ENCODE measurements around the gene GIT2.
A peak's percentile ranks its signal among the peaks of the same experiment; 100 is the strongest.

GIT2 gene

GRCh38 chr12:109968801-109969200 lies 27.4 kb downstream of the GIT2 start:
- DNase-seq, result no peak

GRCh38 chr12:109968032-109968420 lies 28.1 kb downstream of the GIT2 start:
- no peak for DNase-seq

- no peak for DNase-seq
Measured at GRCh38 chr12:109967383-109968031, 28.7 kb downstream of the GIT2 start.

- no peak for DNase-seq
Measured at GRCh38 chr12:109966546-109966945, 29.6 kb downstream of the GIT2 start.

- DNase-seq, result no peak
Measured at GRCh38 chr12:109963743-109964429, 32.3 kb downstream of the GIT2 start.

GRCh38 chr12:109963330-109963729 lies 32.8 kb downstream of the GIT2 start:
- no peak for DNase-seq

- no peak for DNase-seq
Measured at GRCh38 chr12:109962398-109962797, 33.8 kb downstream of the GIT2 start.

GRCh38 chr12:109961612-109962011 lies 34.6 kb downstream of the GIT2 start:
- no peak for DNase-seq

GRCh38 chr12:109961201-109961600 lies 35.0 kb downstream of the GIT2 start:
- DNase-seq, result no peak

- no peak for DNase-seq
Measured at GRCh38 chr12:109959411-109960093, 36.6 kb downstream of the GIT2 start.

GRCh38 chr12:109958374-109958773 lies 37.8 kb downstream of the GIT2 start:
- no peak for DNase-seq

- no peak for DNase-seq
Measured at GRCh38 chr12:109953656-109954055, 42.5 kb downstream of the GIT2 start.

- no peak for DNase-seq
Measured at GRCh38 chr12:109952873-109953272, 43.3 kb downstream of the GIT2 start.

GRCh38 chr12:109952160-109952858 lies 43.9 kb downstream of the GIT2 start:
- DNase-seq, result peak; percentile 47 to 70

GRCh38 chr12:109951751-109952150 lies 44.4 kb downstream of the GIT2 start:
- DNase-seq, result no peak

GRCh38 chr12:109951136-109951535 lies 45.0 kb downstream of the GIT2 start:
- no peak for DNase-seq

- no peak for DNase-seq
Measured at GRCh38 chr12:109950625-109951024, 45.5 kb downstream of the GIT2 start.

- DNase-seq, result no peak
Measured at GRCh38 chr12:109949089-109949488, 47.1 kb downstream of the GIT2 start.

- DNase-seq, result no peak
Measured at GRCh38 chr12:109948368-109948767, 47.8 kb downstream of the GIT2 start.

- DNase-seq, result peak; percentile 58 to 59
Measured at GRCh38 chr12:109947521-109947920, 48.6 kb downstream of the GIT2 start.

GRCh38 chr12:109946913-109947312 lies 49.3 kb downstream of the GIT2 start:
- peak in 1 of 2 donors; percentile 44 for DNase-seq

- peak; percentile 29 to 44 for DNase-seq
Measured at GRCh38 chr12:109946505-109946904, 49.7 kb downstream of the GIT2 start.

- no peak for DNase-seq
Measured at GRCh38 chr12:109944561-109945359, 51.4 kb downstream of the GIT2 start.
